Raji (cell line): ENCODE measurements around the gene MOB3A.

Experiments
- POLR2A ChIP-seq: IDR thresholded peaks from 2 replicates; pipeline ENCODE4 v1.6.1; 2011; ENCODE audit warnings: low read depth, low read length, control low read depth; ENCODE audit not compliant: insufficient read depth

The MOB3A gene

DNA sequence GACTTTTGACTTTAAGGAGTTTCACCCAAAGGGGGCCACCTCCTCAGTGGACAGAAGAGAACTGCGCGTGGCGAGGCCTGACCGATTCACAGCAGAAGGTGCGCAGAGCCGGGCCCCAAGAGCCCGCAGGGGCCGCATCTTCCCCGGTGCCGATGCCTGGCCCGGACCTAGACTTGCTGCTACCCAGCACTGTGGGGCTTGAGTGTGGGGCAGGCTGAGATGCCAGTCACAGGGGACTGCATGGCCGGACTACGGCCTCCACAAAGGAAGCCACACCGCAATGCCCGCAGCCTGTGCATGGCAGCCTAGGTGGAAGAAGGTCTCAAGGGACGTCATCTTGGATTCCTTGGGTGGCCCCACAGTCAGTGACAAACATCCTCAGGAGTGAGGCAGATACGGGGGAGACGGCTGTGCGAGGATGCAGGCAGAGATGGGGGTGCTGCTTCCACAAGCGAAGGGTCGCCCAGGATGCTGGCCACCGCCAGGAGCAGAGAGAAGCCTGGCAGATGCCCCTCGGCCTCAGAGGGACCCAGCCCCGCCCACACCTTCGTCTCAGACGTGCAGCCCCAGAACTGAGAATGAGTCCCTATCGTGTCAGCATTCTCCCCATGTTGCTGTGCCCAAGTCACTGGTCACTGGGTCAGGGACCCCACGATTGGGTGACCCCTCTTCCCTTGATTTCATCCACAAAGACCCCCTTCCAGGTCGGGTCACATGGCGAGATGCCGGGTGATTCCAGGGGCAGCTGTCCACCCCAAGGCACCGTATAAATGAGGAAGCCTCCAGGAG is 16.9 kb downstream of the MOB3A start:
- TF ChIP-seq POLR2A, result no peak

GRCh38 chr19:2077833-2078619 is 18.1 kb downstream of the MOB3A start:
- TF ChIP-seq POLR2A, result no peak

GRCh38 chr19:2077398-2077797 is 18.7 kb downstream of the MOB3A start:
- no peak for TF ChIP-seq POLR2A

GRCh38 chr19:2076526-2076944 is 19.6 kb downstream of the MOB3A start:
- no peak for TF ChIP-seq POLR2A

GRCh38 chr19:2072757-2073551 is 23.2 kb downstream of the MOB3A start:
- TF ChIP-seq POLR2A, result no peak

DNA sequence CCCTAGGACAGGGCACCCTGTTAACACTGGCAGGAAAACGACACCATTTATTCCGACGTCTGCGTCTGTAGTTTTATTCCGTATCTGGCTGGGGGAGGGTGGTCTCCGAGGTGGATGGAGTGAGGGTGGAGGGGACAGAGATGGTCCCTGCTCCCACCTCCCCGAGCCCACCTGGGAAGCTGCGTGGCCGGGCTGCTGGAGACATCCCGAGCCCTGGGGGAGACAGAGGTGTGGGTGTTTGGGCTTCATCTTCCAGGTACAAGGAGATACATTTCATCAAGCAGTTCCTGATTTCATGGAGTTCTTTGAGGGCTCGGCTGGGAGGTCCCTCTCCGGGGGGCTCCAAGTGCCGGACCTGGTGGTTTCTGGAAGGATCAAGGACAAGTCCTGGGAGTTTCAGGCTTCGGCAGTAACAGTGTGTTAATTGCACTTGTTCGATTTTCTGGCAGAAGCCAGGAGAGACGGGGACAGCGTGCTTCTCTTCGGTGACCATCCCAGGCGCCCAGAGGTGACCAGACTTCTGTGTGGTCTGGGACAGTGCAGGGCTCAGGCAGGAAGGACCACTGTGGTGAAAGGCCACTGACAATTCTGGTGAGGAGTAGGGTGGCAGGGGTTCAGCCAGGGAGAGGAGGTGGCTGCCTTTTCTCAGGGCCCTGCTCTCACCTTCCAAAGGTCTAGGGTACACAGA is 25.0 kb downstream of the MOB3A start:
- TF ChIP-seq POLR2A, result no peak

DNA sequence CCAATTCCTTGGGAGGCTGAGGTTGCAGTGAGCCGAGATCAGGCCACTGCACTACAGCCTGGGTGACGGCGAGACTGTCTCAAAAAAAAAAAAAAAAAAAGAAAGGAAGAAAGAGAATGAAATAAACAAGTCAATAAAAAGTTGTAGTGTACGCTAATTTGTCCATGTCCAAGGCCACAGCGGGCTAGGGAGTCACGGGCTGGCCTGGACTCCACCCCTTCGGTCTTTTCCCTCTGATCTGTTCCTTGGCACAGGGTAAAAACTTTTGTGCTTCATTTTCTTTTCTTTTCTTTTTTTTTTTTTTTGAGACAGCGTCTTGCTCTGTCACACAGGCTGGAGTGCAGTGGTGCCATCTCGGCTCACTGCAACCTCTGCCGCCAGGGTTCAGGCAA is 25.7 kb downstream of the MOB3A start:
- TF ChIP-seq POLR2A, result no peak

DNA sequence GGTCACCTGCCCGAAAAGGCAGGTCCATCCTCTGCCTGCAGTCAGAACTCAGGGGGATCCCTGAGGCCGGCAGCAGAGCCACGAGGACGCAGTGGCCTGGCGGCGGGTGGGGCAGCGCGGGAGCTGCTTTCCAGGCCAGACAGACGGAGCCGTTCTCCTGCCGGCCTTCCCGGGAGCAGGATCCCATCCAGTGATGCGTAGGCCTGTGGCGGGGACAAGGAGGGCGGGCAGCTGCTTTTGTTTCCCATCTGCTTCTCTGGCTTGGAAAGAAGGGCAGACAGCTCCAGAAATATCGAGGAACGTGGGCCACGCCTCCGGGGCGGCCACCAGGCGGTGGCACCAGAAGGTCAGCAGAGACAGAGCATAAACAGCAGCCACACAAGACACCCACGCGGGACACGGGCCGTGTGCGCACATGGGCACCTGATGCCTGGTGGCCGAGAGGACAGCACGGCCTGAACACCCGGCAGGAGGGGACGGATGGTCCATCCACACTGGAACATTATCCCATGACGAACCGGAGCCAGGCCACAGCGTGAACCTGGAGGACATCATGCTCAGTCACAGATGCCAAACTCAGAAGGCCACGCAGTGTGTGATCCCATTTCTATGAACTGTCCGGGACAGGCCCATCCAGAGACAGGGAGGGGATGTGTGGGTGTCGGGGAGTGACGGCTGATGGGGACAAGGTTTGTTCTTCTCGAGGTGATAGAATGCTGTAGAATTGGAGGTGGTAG is 31.2 kb downstream of the MOB3A start:
- TF ChIP-seq POLR2A, result no peak

GRCh38 chr19:2064395-2064787 is 31.7 kb downstream of the MOB3A start:
- no peak for TF ChIP-seq POLR2A

GRCh38 chr19:2063824-2064223 is 32.3 kb downstream of the MOB3A start:
- TF ChIP-seq POLR2A, result no peak

GRCh38 chr19:2062770-2063169 is 33.4 kb downstream of the MOB3A start:
- no peak for TF ChIP-seq POLR2A

- no peak for TF ChIP-seq POLR2A
Measured at GRCh38 chr19:2062389-2062729, 33.8 kb downstream of the MOB3A start.

GRCh38 chr19:2061495-2062388 is 34.4 kb downstream of the MOB3A start:
- TF ChIP-seq POLR2A, result peak; percentile 67; the same call in 1 of the 2 replicates

GRCh38 chr19:2060884-2061494 is 35.1 kb downstream of the MOB3A start:
- TF ChIP-seq POLR2A, result peak; percentile 8
